Measurements from ENCODE around the gene RARG.
A peak's percentile ranks its signal among the peaks of the same experiment; 100 is the strongest.
"Not testable (repeated sequence)": the region's sequence is repeated elsewhere in the genome, so short reads cannot be mapped to it uniquely, and the experiment has no call there.

RARG gene

GRCh38 chr12:53176750-53177149 is 55.3 kb downstream of the RARG start:
- DNase-seq = no peak
- Mint-ChIP-seq H3K4me3 (no peak overlapping the region), H3K4me1 (peaks cover 10 to 18% of the 10 kb centered on the region in 2 donors), H3K9me3 (no peaks in the 10 kb centered on the region), H3K27ac (no peak overlapping the region), H3K27me3 (no peaks in the 10 kb centered on the region), H3K36me3 (peaks cover 3 to 9% of the 10 kb centered on the region in 2 donors)
- ATAC-seq (replicated peaks) = no peak

- no peaks in the 10 kb centered on the region for H3K27me3 Mint-ChIP-seq
- H3K36me3 Mint-ChIP-seq = peaks cover 14 to 15% of the 10 kb centered on the region in 2 donors
- no peak overlapping the region for H3K27ac Mint-ChIP-seq
- DNase-seq (no peak), ATAC-seq (replicated peaks) (no peak)
- H3K4me3 Mint-ChIP-seq = no peak overlapping the region
- H3K4me1 Mint-ChIP-seq = peaks cover 5 to 11% of the 10 kb centered on the region in 2 donors
- no peaks in the 10 kb centered on the region for H3K9me3 Mint-ChIP-seq
Observed at GRCh38 chr12:53174881-53175491, 57.0 kb downstream of the RARG start.

GRCh38 chr12:53173085-53173715 is 58.8 kb downstream of the RARG start:
- ATAC-seq (replicated peaks) = no peak
- H3K4me3 Mint-ChIP-seq = no peak overlapping the region
- no peaks in the 10 kb centered on the region for H3K27me3 Mint-ChIP-seq
- H3K27ac Mint-ChIP-seq = no peak overlapping the region
- H3K9me3 Mint-ChIP-seq = no peaks in the 10 kb centered on the region
- no peaks in the 10 kb centered on the region for H3K4me1 Mint-ChIP-seq
- DNase-seq = no peak
- H3K36me3 Mint-ChIP-seq = peaks cover 19 to 20% of the 10 kb centered on the region in 2 donors

- DNase-seq (no peak), ATAC-seq (replicated peaks) (no peak)
- Mint-ChIP-seq H3K9me3 (no peaks in the 10 kb centered on the region), H3K4me3 (no peak overlapping the region), H3K27ac (no peak overlapping the region), H3K27me3 (no peaks in the 10 kb centered on the region), H3K4me1 (no peaks in the 10 kb centered on the region), H3K36me3 (peaks cover 19 to 20% of the 10 kb centered on the region in 2 donors)
Observed at GRCh38 chr12:53172352-53172751, 59.7 kb downstream of the RARG start.

GRCh38 chr12:53171725-53172329 is 60.2 kb downstream of the RARG start:
- Mint-ChIP-seq H3K27me3 (no peaks in the 10 kb centered on the region), H3K36me3 (peaks cover 19 to 20% of the 10 kb centered on the region in 2 donors), H3K27ac (no peak overlapping the region), H3K4me1 (no peaks in the 10 kb centered on the region), H3K4me3 (no peak overlapping the region), H3K9me3 (no peaks in the 10 kb centered on the region)
- DNase-seq (no peak), ATAC-seq (replicated peaks) (no peak)

GRCh38 chr12:53170876-53171724 is 60.9 kb downstream of the RARG start:
- H3K4me1 Mint-ChIP-seq = no peaks in the 10 kb centered on the region
- H3K9me3 Mint-ChIP-seq = no peaks in the 10 kb centered on the region
- no peaks in the 10 kb centered on the region for H3K27me3 Mint-ChIP-seq
- peaks cover 19 to 23% of the 10 kb centered on the region in 2 donors for H3K36me3 Mint-ChIP-seq
- H3K4me3 Mint-ChIP-seq = no peak overlapping the region
- DNase-seq (no peak), ATAC-seq (replicated peaks) (no peak)
- H3K27ac Mint-ChIP-seq = no peak overlapping the region

GRCh38 chr12:53170215-53170614 is 61.8 kb downstream of the RARG start:
- Mint-ChIP-seq H3K27ac (no peak overlapping the region), H3K4me3 (no peak overlapping the region), H3K36me3 (peaks cover 19 to 23% of the 10 kb centered on the region in 2 donors), H3K9me3 (no peaks in the 10 kb centered on the region), H3K4me1 (no peaks in the 10 kb centered on the region), H3K27me3 (no peaks in the 10 kb centered on the region)
- ATAC-seq (replicated peaks) (no peak), DNase-seq (no peak)

- H3K9me3 Mint-ChIP-seq = no peaks in the 10 kb centered on the region
- no peak overlapping the region for H3K4me3 Mint-ChIP-seq
- H3K27me3 Mint-ChIP-seq = no peaks in the 10 kb centered on the region
- DNase-seq = no peak
- ATAC-seq (replicated peaks) = no peak
- H3K4me1 Mint-ChIP-seq = no peaks in the 10 kb centered on the region
- H3K27ac Mint-ChIP-seq = peak overlapping the region; percentile 5
- peaks cover 19 to 24% of the 10 kb centered on the region in 2 donors for H3K36me3 Mint-ChIP-seq
Observed at GRCh38 chr12:53169644-53170043, 62.4 kb downstream of the RARG start.

GRCh38 chr12:53166837-53167236 is 65.2 kb downstream of the RARG start:
- H3K4me3 Mint-ChIP-seq = no peak overlapping the region
- no peak for ATAC-seq (replicated peaks)
- peaks cover 17 to 22% of the 10 kb centered on the region in 2 donors for H3K36me3 Mint-ChIP-seq
- H3K4me1 Mint-ChIP-seq = no peaks in the 10 kb centered on the region
- no peak overlapping the region for H3K27ac Mint-ChIP-seq
- no peaks in the 10 kb centered on the region for H3K27me3 Mint-ChIP-seq
- no peaks in the 10 kb centered on the region for H3K9me3 Mint-ChIP-seq
- no peak for DNase-seq

GRCh38 chr12:53163008-53163407 is 69.0 kb downstream of the RARG start:
- not testable (repeated sequence) for H3K27me3 Mint-ChIP-seq; ATAC-seq (replicated peaks); DNase-seq; H3K36me3 Mint-ChIP-seq; H3K4me1 Mint-ChIP-seq; H3K27ac Mint-ChIP-seq; H3K4me3 Mint-ChIP-seq; H3K9me3 Mint-ChIP-seq

- ATAC-seq (replicated peaks) (no peak), DNase-seq (no peak)
- Mint-ChIP-seq H3K4me1 (peaks cover 5 to 8% of the 10 kb centered on the region in 2 donors), H3K9me3 (no peaks in the 10 kb centered on the region), H3K36me3 (peaks cover 4 to 5% of the 10 kb centered on the region in 2 donors), H3K4me3 (no peak overlapping the region), H3K27ac (no peak overlapping the region), H3K27me3 (no peaks in the 10 kb centered on the region)
Observed at GRCh38 chr12:53161119-53161911, 70.7 kb downstream of the RARG start.

GRCh38 chr12:53160673-53161072 is 71.3 kb downstream of the RARG start:
- Mint-ChIP-seq H3K9me3 (no peaks in the 10 kb centered on the region), H3K4me3 (no peak overlapping the region), H3K27me3 (no peaks in the 10 kb centered on the region), H3K4me1 (peaks cover 5 to 8% of the 10 kb centered on the region in 2 donors), H3K27ac (no peak overlapping the region), H3K36me3 (peaks cover 3 to 4% of the 10 kb centered on the region in 2 donors)
- ATAC-seq (replicated peaks) = no peak
- DNase-seq = no peak
